Measurements from ENCODE around the gene KCNQ1.

GRCh38 chr11:2717561-2718325, 272.9 kb downstream of the KCNQ1 start:
- TF ChIP-seq POLR2A (IDR thresholded peaks at IDR 0.05; ENCODE audit: low read length) (no peak), GATA1 (IDR thresholded peaks at IDR 0.05; ENCODE audit: low read depth, low read length) (no peak)
